Testis (tissue), 2 donors: ENCODE data around the gene SUFU.

Experiments used
- CTCF ChIP-seq, 3 experiments: fragments of 450-650 bp in 2 of 3; fragments of 200-600 bp in 1 of 3; sonication (generic) in 1 of 3; IDR thresholded peaks; one replicate each; pipeline ENCODE4 v1.5.1; 2016 to 2019; ENCODE audit warnings: antibody characterized with exemption in 3 of 3, mild to moderate bottlenecking in 2 of 3, moderate library complexity in 1 of 3
- POLR2A ChIP-seq: fragments of 450-650 bp; IDR thresholded peaks from one replicate; pipeline ENCODE4 v1.6.1; 2017; ENCODE audit warnings: antibody characterized with exemption, mild to moderate bottlenecking, moderate library complexity

DNA sequence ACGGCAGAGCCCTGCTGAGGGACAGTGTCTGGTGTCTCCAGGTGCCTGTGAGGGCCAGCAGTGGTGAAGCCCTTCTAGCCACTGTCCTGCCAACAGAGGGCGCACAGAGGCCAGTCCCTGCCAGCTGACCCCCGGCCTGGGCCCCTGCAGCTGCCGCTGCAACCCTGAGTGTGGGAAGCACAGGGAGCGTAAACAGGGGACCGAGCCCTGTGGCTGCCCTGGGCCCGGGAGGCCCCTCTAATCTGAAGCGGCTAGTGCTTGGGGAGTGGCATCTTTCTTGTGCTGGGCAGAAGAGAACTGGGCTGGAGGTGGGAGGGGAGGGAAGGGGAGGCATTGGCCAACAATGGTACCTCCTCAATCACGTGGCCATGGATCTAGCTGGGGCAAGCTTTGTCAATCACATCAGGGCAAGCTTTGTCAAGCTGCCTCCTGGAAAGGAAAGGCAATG, 175.1 kb downstream of the SUFU start:
- peak; percentile 9 to 51 (median 49) for TF ChIP-seq CTCF (IDR thresholded peaks at IDR 0.05)
- no peak for TF ChIP-seq POLR2A
